ENCODE data around the gene MAPK8IP1.

MAPK8IP1 gene

DNA sequence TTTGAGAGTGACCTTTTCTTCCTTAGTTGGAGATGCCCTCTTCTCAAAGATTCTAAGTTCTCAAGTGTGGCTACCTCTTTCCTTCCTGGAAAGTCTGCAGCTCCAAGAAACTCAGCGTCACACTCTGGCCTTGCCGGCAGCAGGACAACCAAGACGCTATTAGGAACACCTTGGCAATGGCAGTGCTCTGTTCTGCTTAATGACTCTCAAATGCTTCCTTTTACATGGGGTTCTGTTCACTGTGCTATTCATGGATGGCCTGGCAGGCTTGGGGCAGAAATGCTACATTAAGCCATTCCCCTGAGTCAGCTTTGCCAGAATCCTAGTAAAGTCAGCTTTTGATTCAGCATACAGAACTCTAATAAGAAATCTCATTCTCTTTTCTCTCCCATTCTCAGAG lies 62.9 kb downstream of the MAPK8IP1 start:
- Histone ChIP-seq H3K4me1 (ENCODE audit: control insufficient read depth, insufficient read depth, low read depth, low read length) (no peaks in the 10 kb centered on the region), H3K4me3 (ENCODE audit: insufficient read depth in 1 of 2, low read depth in 1 of 2, low read length in 2 of 2) (no peak overlapping the region), H3K27ac (ENCODE audit: low read length, poor library complexity, severe bottlenecking) (no peak overlapping the region), H2AFZ (ENCODE audit: low read depth, low read length) (no peak overlapping the region), H2BK12ac (ENCODE audit: low read length in 2 of 2) (no peak overlapping the region), H3K27me3 (ENCODE audit: control insufficient read depth in 1 of 2, insufficient read depth in 1 of 2, low read length in 2 of 2) (no peaks in the 10 kb centered on the region), H3K9ac (ENCODE audit: low read length) (no peak overlapping the region), H4K91ac (ENCODE audit: low read length) (no peak overlapping the region), H3K9me3 (ENCODE audit: control insufficient read depth, low read length) (no peaks in the 10 kb centered on the region), H3K4ac (ENCODE audit: low read depth in 1 of 2, low read length in 2 of 2) (no peak overlapping the region), H4K8ac (ENCODE audit: low read length) (no peak overlapping the region), H2BK120ac (ENCODE audit: low read depth, low read length) (no peak overlapping the region), H3K79me1 (replicated peaks; ENCODE audit: low read length, poor library complexity, severe bottlenecking) (no peaks in the 10 kb centered on the region), H3K4me2 (ENCODE audit: low read length, poor library complexity, severe bottlenecking) (no peak overlapping the region), H3K18ac (ENCODE audit: low read depth in 1 of 2, low read length in 2 of 2) (no peak overlapping the region), H3K14ac (ENCODE audit: low read length in 2 of 2) (no peak overlapping the region), H3K36me3 (ENCODE audit: control insufficient read depth in 1 of 2, insufficient read depth in 2 of 2, low read depth in 1 of 2, low read length in 2 of 2) (peaks cover 29 to 85% of the 10 kb centered on the region in 2 experiments), H2BK5ac (ENCODE audit: low read depth, low read length, poor library complexity, severe bottlenecking) (no peak overlapping the region), H3K23ac (ENCODE audit: low read length in 2 of 2) (no peak overlapping the region), H2BK15ac (ENCODE audit: low read depth, poor library complexity, severe bottlenecking) (no peak overlapping the region), H2AK5ac (ENCODE audit: low read length, severe bottlenecking) (no peak overlapping the region)
- WGBS = 95% methylated on average over 3 of the region's 3 CpGs
- DNase-seq = no peak

- Histone ChIP-seq H2BK5ac (ENCODE audit: low read depth, low read length, poor library complexity, severe bottlenecking) (no peak overlapping the region), H3K4me2 (ENCODE audit: low read length, poor library complexity, severe bottlenecking) (no peak overlapping the region), H2BK120ac (ENCODE audit: low read depth, low read length) (no peak overlapping the region), H3K36me3 (ENCODE audit: control insufficient read depth in 1 of 2, insufficient read depth in 2 of 2, low read depth in 1 of 2, low read length in 2 of 2) (peaks cover 22 to 84% of the 10 kb centered on the region in 2 experiments), H3K4me1 (ENCODE audit: control insufficient read depth, insufficient read depth, low read depth, low read length) (no peaks in the 10 kb centered on the region), H3K9me3 (ENCODE audit: control insufficient read depth, low read length) (no peaks in the 10 kb centered on the region), H3K27me3 (ENCODE audit: control insufficient read depth in 1 of 2, insufficient read depth in 1 of 2, low read length in 2 of 2) (no peaks in the 10 kb centered on the region), H3K9ac (ENCODE audit: low read length) (no peak overlapping the region), H4K8ac (ENCODE audit: low read length) (no peak overlapping the region), H3K23ac (ENCODE audit: low read length in 2 of 2) (no peak overlapping the region), H3K27ac (ENCODE audit: low read length, poor library complexity, severe bottlenecking) (no peak overlapping the region), H3K4ac (ENCODE audit: low read depth in 1 of 2, low read length in 2 of 2) (no peak overlapping the region), H3K18ac (ENCODE audit: low read depth in 1 of 2, low read length in 2 of 2) (no peak overlapping the region), H2AK5ac (ENCODE audit: low read length, severe bottlenecking) (no peak overlapping the region), H2BK15ac (ENCODE audit: low read depth, poor library complexity, severe bottlenecking) (no peak overlapping the region), H4K91ac (ENCODE audit: low read length) (no peak overlapping the region), H3K79me1 (replicated peaks; ENCODE audit: low read length, poor library complexity, severe bottlenecking) (peaks cover 2% of the 10 kb centered on the region), H2AFZ (ENCODE audit: low read depth, low read length) (no peak overlapping the region), H3K4me3 (ENCODE audit: insufficient read depth in 1 of 2, low read depth in 1 of 2, low read length in 2 of 2) (no peak overlapping the region), H3K14ac (ENCODE audit: low read length in 2 of 2) (no peak overlapping the region), H2BK12ac (ENCODE audit: low read length in 2 of 2) (no peak overlapping the region)
- WGBS = 100% methylated on average over 1 of the region's 1 CpG
- no peak for DNase-seq
These were observed 64.5 kb downstream of the MAPK8IP1 start for GRCh38 chr11:45949992-45950407.
